Measurements from ENCODE around the gene IL9. TPM values are rescaled to one million over a fixed set of nuclear protein-coding genes. Genes with fewer than 3 reads are reported as not detected.

Gene IL9
- polyA plus RNA-seq, 1 donor (not counting 4 experiments of a cell fraction or from before 2014, with no cell fraction given) = not detected

DNA sequence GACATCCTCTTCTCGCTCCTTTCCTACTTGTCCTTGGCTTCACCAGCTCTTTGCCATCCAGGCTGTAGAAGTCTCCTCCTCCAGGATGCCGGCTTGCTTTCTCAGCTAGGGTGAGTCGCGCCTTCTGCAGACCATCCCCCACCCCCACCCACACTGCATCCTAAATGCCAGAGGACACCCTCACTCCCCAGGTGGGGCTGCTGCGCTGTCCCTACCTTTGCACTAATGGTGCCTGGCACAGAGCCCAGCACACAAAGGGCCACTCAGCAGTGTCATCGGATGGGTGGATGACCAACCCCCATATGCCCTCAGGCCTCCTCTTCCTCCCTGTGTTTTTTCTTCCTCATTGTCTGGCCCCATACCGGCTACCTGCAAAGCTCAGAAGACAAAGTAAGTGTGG, 14.8 kb downstream of the IL9 start:
- H3K9me3 ChIP-seq (ENCODE audit: control insufficient read depth, low read depth, low read length) = no peaks in the 10 kb centered on the region
- H3K36me3 ChIP-seq (ENCODE audit: control insufficient read depth in 2 of 2, extremely low read depth in 1 of 2, insufficient read depth in 2 of 2, low read length in 2 of 2) = no peaks in the 10 kb centered on the region
- no peaks in the 10 kb centered on the region for H3K9me1 ChIP-seq (ENCODE audit: control insufficient read depth, extremely low read depth, insufficient read depth, low read length)
- H3K9ac ChIP-seq (ENCODE audit: control insufficient read depth, extremely low read depth, insufficient read depth, low read length) = no peak overlapping the region
- H2AFZ ChIP-seq (ENCODE audit: control insufficient read depth, low read length) = no peak overlapping the region
- peaks cover 14% of the 10 kb centered on the region for H3K27me3 ChIP-seq (ENCODE audit: control insufficient read depth, extremely low read depth, insufficient read depth, low read length)
- FAIRE-seq = peak; percentile 56
- TF ChIP-seq EZH2 (IDR thresholded peaks at IDR 0.05; ENCODE audit: low read length) = no peak
- dilution Hi-C loops (cut with MboI; ENCODE audit: extremely low pct_ligation_motif_present, low sequenced_read_pairs) = no loop called here
- H3K4me2 ChIP-seq (ENCODE audit: control insufficient read depth, extremely low read depth, insufficient read depth, low read depth, low read length) = no peak overlapping the region
- peaks cover 4% of the 10 kb centered on the region for H3K4me1 ChIP-seq (ENCODE audit: control insufficient read depth, extremely low read depth, insufficient read depth, low read length)
- DNase-seq (ENCODE audit: low read depth, low spot score) = no peak
- H4K20me1 ChIP-seq (ENCODE audit: control insufficient read depth, extremely low read depth, insufficient read depth, low read length) = no peaks in the 10 kb centered on the region
- no peak overlapping the region for H3K27ac ChIP-seq (ENCODE audit: control insufficient read depth, insufficient read depth, low read length)
- H3K79me2 ChIP-seq (ENCODE audit: control insufficient read depth, insufficient read depth, low read length) = no peaks in the 10 kb centered on the region
- no peak overlapping the region for H3K4me3 ChIP-seq (ENCODE audit: control insufficient read depth in 2 of 3, extremely low read depth in 1 of 3, insufficient read depth in 2 of 3, low read depth in 1 of 3, low read length in 3 of 3)

DNA sequence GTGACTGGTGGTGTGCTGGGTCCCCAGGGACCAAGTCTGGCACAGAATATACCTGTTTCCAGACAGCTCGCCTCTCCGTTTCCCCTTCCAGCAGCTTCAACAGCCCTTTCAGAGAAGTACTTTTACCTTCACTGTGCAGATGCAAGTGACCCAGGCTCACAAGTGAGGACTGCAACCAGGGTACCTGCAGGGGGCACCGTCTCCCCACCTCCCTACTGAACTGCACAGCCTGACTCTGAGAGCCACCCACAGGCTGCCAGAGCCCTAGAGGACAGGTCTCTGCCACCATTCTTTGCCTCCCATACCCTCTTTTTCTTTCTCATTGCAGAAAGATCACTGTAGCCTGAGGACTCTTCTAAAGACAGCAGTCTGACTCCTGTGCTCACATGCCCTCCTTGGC, 15.4 kb downstream of the IL9 start:
- H3K9me1 ChIP-seq (ENCODE audit: control insufficient read depth, extremely low read depth, insufficient read depth, low read length) = no peaks in the 10 kb centered on the region
- H3K27ac ChIP-seq (ENCODE audit: control insufficient read depth, insufficient read depth, low read length) = no peak overlapping the region
- H3K4me1 ChIP-seq (ENCODE audit: control insufficient read depth, extremely low read depth, insufficient read depth, low read length) = peaks cover 4% of the 10 kb centered on the region
- no peaks in the 10 kb centered on the region for H3K79me2 ChIP-seq (ENCODE audit: control insufficient read depth, insufficient read depth, low read length)
- H3K9ac ChIP-seq (ENCODE audit: control insufficient read depth, extremely low read depth, insufficient read depth, low read length) = no peak overlapping the region
- H3K27me3 ChIP-seq (ENCODE audit: control insufficient read depth, extremely low read depth, insufficient read depth, low read length) = peaks cover 13% of the 10 kb centered on the region
- H3K9me3 ChIP-seq (ENCODE audit: control insufficient read depth, low read depth, low read length) = no peaks in the 10 kb centered on the region
- no peaks in the 10 kb centered on the region for H4K20me1 ChIP-seq (ENCODE audit: control insufficient read depth, extremely low read depth, insufficient read depth, low read length)
- H3K36me3 ChIP-seq (ENCODE audit: control insufficient read depth in 2 of 2, extremely low read depth in 1 of 2, insufficient read depth in 2 of 2, low read length in 2 of 2) = no peaks in the 10 kb centered on the region
- FAIRE-seq = no peak
- no peak overlapping the region for H3K4me2 ChIP-seq (ENCODE audit: control insufficient read depth, extremely low read depth, insufficient read depth, low read depth, low read length)
- no peak overlapping the region for H3K4me3 ChIP-seq (ENCODE audit: control insufficient read depth in 2 of 3, extremely low read depth in 1 of 3, insufficient read depth in 2 of 3, low read depth in 1 of 3, low read length in 3 of 3)
- no peak for TF ChIP-seq EZH2 (IDR thresholded peaks at IDR 0.05; ENCODE audit: low read length)
- TF ChIP-seq, protein P1, sequence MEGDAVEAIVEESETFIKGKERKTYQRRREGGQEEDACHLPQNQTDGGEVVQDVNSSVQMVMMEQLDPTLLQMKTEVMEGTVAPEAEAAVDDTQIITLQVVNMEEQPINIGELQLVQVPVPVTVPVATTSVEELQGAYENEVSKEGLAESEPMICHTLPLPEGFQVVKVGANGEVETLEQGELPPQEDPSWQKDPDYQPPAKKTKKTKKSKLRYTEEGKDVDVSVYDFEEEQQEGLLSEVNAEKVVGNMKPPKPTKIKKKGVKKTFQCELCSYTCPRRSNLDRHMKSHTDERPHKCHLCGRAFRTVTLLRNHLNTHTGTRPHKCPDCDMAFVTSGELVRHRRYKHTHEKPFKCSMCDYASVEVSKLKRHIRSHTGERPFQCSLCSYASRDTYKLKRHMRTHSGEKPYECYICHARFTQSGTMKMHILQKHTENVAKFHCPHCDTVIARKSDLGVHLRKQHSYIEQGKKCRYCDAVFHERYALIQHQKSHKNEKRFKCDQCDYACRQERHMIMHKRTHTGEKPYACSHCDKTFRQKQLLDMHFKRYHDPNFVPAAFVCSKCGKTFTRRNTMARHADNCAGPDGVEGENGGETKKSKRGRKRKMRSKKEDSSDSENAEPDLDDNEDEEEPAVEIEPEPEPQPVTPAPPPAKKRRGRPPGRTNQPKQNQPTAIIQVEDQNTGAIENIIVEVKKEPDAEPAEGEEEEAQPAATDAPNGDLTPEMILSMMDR (optimal IDR thresholded peaks at IDR 0.05 in 1 of 3, IDR thresholded peaks at IDR 0.05 in 1 of 3, conservative IDR thresholded peaks at IDR 0.05 in 1 of 3; ENCODE audit: extremely low read depth in 1 of 3, insufficient read depth in 2 of 3, low read length in 3 of 3) = peak; percentile 21 to 66 (median 35)
- no peak overlapping the region for H2AFZ ChIP-seq (ENCODE audit: control insufficient read depth, low read length)
- no peak for DNase-seq (ENCODE audit: low read depth, low spot score)
- dilution Hi-C loops (cut with MboI; ENCODE audit: extremely low pct_ligation_motif_present, low sequenced_read_pairs) = no loop called here

DNA sequence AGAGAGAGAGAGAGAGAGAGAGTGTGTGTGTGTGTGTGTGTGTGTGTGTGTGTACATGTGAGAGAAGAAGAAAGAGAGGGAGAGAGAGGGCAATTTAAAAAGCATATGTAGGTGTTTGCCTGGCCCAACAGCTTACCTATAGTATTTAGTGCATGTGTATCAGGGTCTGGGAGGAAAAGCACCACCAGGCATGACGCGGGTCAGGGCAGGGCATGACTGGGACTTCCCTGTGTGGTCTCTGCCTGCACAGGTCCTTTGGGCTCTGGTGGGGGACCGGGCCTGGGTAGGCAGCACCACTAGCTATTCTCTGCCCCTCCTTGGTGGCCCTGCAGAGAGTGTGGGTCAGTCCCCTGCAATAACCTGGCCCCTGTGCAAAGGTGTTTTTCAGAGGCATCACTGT, 16.1 kb downstream of the IL9 start:
- dilution Hi-C loops (cut with MboI; ENCODE audit: extremely low pct_ligation_motif_present, low sequenced_read_pairs) = no loop called here
- no peak overlapping the region for H3K4me3 ChIP-seq (ENCODE audit: control insufficient read depth in 2 of 3, extremely low read depth in 1 of 3, insufficient read depth in 2 of 3, low read depth in 1 of 3, low read length in 3 of 3)

More for the DNA sequence above, 16.1 kb downstream of the IL9 start:
- Histone ChIP-seq H4K20me1 (ENCODE audit: control insufficient read depth, extremely low read depth, insufficient read depth, low read length) (no peaks in the 10 kb centered on the region), H3K4me2 (ENCODE audit: control insufficient read depth, extremely low read depth, insufficient read depth, low read depth, low read length) (no peak overlapping the region), H3K27me3 (ENCODE audit: control insufficient read depth, extremely low read depth, insufficient read depth, low read length) (peaks cover 6% of the 10 kb centered on the region), H3K9me3 (ENCODE audit: control insufficient read depth, low read depth, low read length) (no peaks in the 10 kb centered on the region), H3K9me1 (ENCODE audit: control insufficient read depth, extremely low read depth, insufficient read depth, low read length) (no peaks in the 10 kb centered on the region), H3K4me1 (ENCODE audit: control insufficient read depth, extremely low read depth, insufficient read depth, low read length) (peaks cover 4% of the 10 kb centered on the region), H3K36me3 (ENCODE audit: control insufficient read depth in 2 of 2, extremely low read depth in 1 of 2, insufficient read depth in 2 of 2, low read length in 2 of 2) (no peaks in the 10 kb centered on the region), H3K79me2 (ENCODE audit: control insufficient read depth, insufficient read depth, low read length) (no peaks in the 10 kb centered on the region), H2AFZ (ENCODE audit: control insufficient read depth, low read length) (no peak overlapping the region), H3K9ac (ENCODE audit: control insufficient read depth, extremely low read depth, insufficient read depth, low read length) (no peak overlapping the region), H3K27ac (ENCODE audit: control insufficient read depth, insufficient read depth, low read length) (no peak overlapping the region)
- DNase-seq (ENCODE audit: low read depth, low spot score) (no peak), FAIRE-seq (no peak)
- TF ChIP-seq EZH2 (IDR thresholded peaks at IDR 0.05; ENCODE audit: low read length) = no peak
- TF ChIP-seq, protein P1 (optimal IDR thresholded peaks at IDR 0.05 in 1 of 3, IDR thresholded peaks at IDR 0.05 in 1 of 3, conservative IDR thresholded peaks at IDR 0.05 in 1 of 3; ENCODE audit: extremely low read depth in 1 of 3, insufficient read depth in 2 of 3, low read length in 3 of 3) = no peak
